Measurements from ENCODE around the gene C11orf68.

DNA sequence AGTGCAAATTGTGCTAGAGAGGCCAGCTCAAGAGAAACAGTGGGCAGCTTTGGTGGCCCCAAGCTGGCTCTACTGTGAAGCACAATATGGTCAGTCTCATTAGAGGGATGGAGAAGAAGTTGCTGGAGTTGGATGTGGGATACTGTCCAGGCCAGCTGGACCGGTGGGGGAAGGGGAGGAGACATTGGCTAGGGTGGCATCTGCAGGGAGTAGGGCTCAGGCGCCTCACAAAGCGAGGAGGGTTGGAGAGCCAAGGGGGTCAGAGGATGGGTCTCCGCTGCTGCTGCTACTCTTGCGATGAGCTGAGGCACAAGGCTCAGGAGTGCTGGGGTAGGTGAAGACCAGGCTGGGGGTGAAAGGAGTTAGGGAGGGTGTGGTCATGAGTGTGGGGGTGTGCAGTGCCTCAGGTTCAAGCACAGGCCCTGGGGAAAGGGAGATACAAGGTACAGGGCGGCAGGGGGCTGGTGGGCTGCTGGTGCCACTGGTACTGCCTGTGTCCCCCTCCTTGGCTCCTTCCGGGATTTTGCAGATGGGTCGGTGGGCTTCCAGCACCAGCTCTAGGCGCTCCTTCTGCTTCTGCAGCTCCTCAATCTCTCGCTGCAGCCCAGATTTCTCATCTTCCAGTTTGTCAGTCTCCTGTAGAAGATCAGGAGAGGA, 26.1 kb downstream of the C11orf68 start:
- TF ChIP-seq POLR2A (IDR thresholded peaks at IDR 0.05) (no peak), EP300 (IDR thresholded peaks at IDR 0.05) (no peak), POLR2AphosphoS5 (IDR thresholded peaks at IDR 0.05) (no peak)
- TF ChIP-seq, protein P1, sequence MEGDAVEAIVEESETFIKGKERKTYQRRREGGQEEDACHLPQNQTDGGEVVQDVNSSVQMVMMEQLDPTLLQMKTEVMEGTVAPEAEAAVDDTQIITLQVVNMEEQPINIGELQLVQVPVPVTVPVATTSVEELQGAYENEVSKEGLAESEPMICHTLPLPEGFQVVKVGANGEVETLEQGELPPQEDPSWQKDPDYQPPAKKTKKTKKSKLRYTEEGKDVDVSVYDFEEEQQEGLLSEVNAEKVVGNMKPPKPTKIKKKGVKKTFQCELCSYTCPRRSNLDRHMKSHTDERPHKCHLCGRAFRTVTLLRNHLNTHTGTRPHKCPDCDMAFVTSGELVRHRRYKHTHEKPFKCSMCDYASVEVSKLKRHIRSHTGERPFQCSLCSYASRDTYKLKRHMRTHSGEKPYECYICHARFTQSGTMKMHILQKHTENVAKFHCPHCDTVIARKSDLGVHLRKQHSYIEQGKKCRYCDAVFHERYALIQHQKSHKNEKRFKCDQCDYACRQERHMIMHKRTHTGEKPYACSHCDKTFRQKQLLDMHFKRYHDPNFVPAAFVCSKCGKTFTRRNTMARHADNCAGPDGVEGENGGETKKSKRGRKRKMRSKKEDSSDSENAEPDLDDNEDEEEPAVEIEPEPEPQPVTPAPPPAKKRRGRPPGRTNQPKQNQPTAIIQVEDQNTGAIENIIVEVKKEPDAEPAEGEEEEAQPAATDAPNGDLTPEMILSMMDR (IDR thresholded peaks at IDR 0.05) = no peak
